Heart left ventricle (tissue), 16 donors: Measurements from ENCODE around the gene B4GAT1. TPM values are rescaled to one million over a fixed set of nuclear protein-coding genes. Genes with fewer than 3 reads are reported as not detected.

Experiments used
- ATAC-seq, 4 donors: fragments of 200-7000 bp; cut with Tn5 transposase; one replicate each; pipeline ENCODE4 v1.9.1; 2020 to 2022; ENCODE audit warnings: moderate library complexity in 4 of 4, mild to moderate bottlenecking in 3 of 4, moderate number of reproducible peaks in 1 of 4
- DNase-seq, 5 donors: peaks; one replicate each; pipeline ENCODE4 v3.0.0-alpha.2; 2020
- H3K27ac ChIP-seq, 12 donors: fragments of 200-600 bp; sonication (generic) in 4 of 12; one replicate each; pipeline versions ENCODE4 v1.5.0 to v1.8.0; 2016 to 2022; ENCODE audit warnings: mild to moderate bottlenecking in 2 of 12
- H3K27me3 ChIP-seq, 9 donors: fragments of 200-600 bp; sonication (generic) in 2 of 9; one replicate each; pipeline versions ENCODE4 v1.5.1 to v1.8.0; 2016 to 2022; ENCODE audit warnings: mild to moderate bottlenecking in 3 of 9
- H3K36me3 ChIP-seq, 9 donors: fragments of 200-600 bp; sonication (generic) in 2 of 9; one replicate each; pipeline versions ENCODE4 v1.5.0 to v1.8.0; 2018 to 2022; ENCODE audit warnings: mild to moderate bottlenecking in 2 of 9
- H3K4me1 ChIP-seq, 12 donors: fragments of 200-600 bp; sonication (generic) in 4 of 12; one replicate each; pipeline versions ENCODE4 v1.5.0 to v1.8.0; 2016 to 2022; ENCODE audit warnings: mild to moderate bottlenecking in 3 of 12
- H3K4me3 ChIP-seq, 12 donors: fragments of 200-600 bp; sonication (generic) in 4 of 12; one replicate each; pipeline versions ENCODE4 v1.5.0 to v1.8.0; 2017 to 2022; ENCODE audit warnings: mild to moderate bottlenecking in 9 of 12, moderate library complexity in 4 of 12
- H3K9me3 ChIP-seq, 12 donors: fragments of 200-600 bp; sonication (generic) in 4 of 12; one replicate each; pipeline versions ENCODE4 v1.5.0 to v1.8.0; 2016 to 2022; ENCODE audit warnings: mild to moderate bottlenecking in 1 of 12
- CTCF ChIP-seq, 12 donors: fragments of 200-600 bp; sonication (generic) in 4 of 12; IDR thresholded peaks; one replicate each; pipeline versions ENCODE4 v1.5.0 to v1.8.0; 2018 to 2022; ENCODE audit warnings: antibody characterized with exemption in 12 of 12, mild to moderate bottlenecking in 5 of 12
- POLR2A ChIP-seq, 2 donors: fragments of 450-650 bp; IDR thresholded peaks; one replicate each; pipeline ENCODE4 v1.6.1; 2017; ENCODE audit warnings: antibody characterized with exemption in 2 of 2, mild to moderate bottlenecking in 2 of 2, moderate library complexity in 2 of 2
- WGBS, 4 donors: extraction: QIAGEN DNeasy Blood & Tissue Kit in 2 of 4; methylation state at CpG; one replicate each; pipeline versions ENCODE4 v1.1.5 to v1.1.7; 2013 to 2018; 5-methylcytosine and 5-hydroxymethylcytosine counted together
- intact Hi-C, 10 donors: fragments of 100-400 bp; cut with DNase I; formaldehyde crosslinking; loops; one replicate each; pipeline versions ENCODE4 v1.11.1 to v1.14.2; 2022
- polyA plus RNA-seq, 2 donors: library from polyadenylated mRNA; stranded (reverse); fragments of 200-250 nt; gene quantifications; one replicate each; pipeline ENCODE4 v1.2.3, GENCODE V29; 2013
- total RNA-seq, 9 donors: library from RNA; depleted of rRNA in 2 of 9; stranded (reverse); fragments of >200 nt in 2 of 9; fragmentation: NEBNext Ultra II Directional in 3 of 9; extraction: Animal tissue kit (Norgen Biotek cat#: 25700) in 3 of 9; gene quantifications; one replicate each; pipeline versions ENCODE4 v1.1.0 to v1.2.4, GENCODE V29; 2016 to 2023
- donor health status: ischemic (EF 13 %, LVEDD 7.1; RV severe dilation, severe dysfunction).
- donor health status: healthy with polysubstance abuse.
- donor health status: DM: no; HTN: yes; CAD: no.
- donor health status: DM: no; HTN: no; CAD: no.
- donor health status: ischemic (EF 25% LVEDD 6.9; RV normal size, moderate dysfunction).
- donor health status: ischemic (EF 25% LVEDD 5.7; RV mildly dilated, moderate dysfunction).
- donor health status: healthy.
- donor health status: DM: yes; HTN: yes; CAD: no.
- donor health status: ischemic (EF 35%, LVEDD 5.7; RV mildly dilated, moderate dysfunction).
- donor health status: nonischemic (EF 11% LVEDD 7.7; RV severe dilation, severe dysfunction).
- donor health status: DM: yes; HTN: yes; CAD: no.
- donor health status: PGD.
- donor health status: ischemic (EF 29% LVEDD 5.4; RV normal size, mild dysfunction).
- donor health status: nonischemic (EF 23%, LVEDD 6.1; RV moderate dilation, normal function).

Gene B4GAT1
- total and polyA plus RNA-seq, 11 donors, result 37.2 to 109 (median 52.3) TPM

GRCh38 chr11:66309475-66309874, 38.0 kb downstream of the B4GAT1 start:
- no peaks in the 10 kb centered on the region for H3K36me3 ChIP-seq
- H3K4me3 ChIP-seq, result no peak overlapping the region
- H3K27me3 ChIP-seq, result no peaks in the 10 kb centered on the region
- TF ChIP-seq CTCF (IDR thresholded peaks at IDR 0.05), result no peak
- no peak for TF ChIP-seq POLR2A (IDR thresholded peaks at IDR 0.05)
- intact Hi-C loops, result loop anchor here in 2 of 10 donors (5.0 kb wide), 1 partner anchor 33 kb away; no protein-coding TSS in a partner anchor
- no peaks in the 10 kb centered on the region for H3K9me3 ChIP-seq
- no peak for ATAC-seq
- H3K27ac ChIP-seq, result no peak overlapping the region
- peaks cover 0 to 19% (median 9%) of the 10 kb centered on the region in 12 donors for H3K4me1 ChIP-seq
- no peak for DNase-seq
- 44 to 48% (median 45%) methylated on average over 3 of the region's 3 CpGs for WGBS, 4 donors

DNA sequence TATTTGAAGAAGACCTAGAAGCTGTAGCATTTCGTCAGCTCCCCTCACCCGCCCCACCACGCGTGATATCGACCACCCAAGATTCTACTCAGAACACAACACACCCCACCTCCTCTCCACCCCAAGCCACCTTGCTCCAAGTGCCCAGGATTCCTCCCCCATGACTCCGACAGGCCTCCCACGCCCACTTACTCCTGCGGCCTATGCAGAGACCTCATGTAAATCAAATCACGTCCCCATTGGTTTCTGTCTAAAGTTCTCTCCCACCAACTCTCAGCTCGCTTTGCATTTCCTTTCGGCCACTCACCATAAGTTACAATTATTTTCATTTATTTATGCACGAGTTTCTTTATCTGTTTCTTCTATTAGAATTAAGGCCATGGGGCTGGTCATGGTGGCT, 44.8 kb downstream of the B4GAT1 start:
- Histone ChIP-seq H3K27ac (no peak overlapping the region), H3K4me1 (no peaks in the 10 kb centered on the region), H3K27me3 (no peaks in the 10 kb centered on the region), H3K4me3 (no peak overlapping the region), H3K36me3 (no peaks in the 10 kb centered on the region), H3K9me3 (no peaks in the 10 kb centered on the region)
- intact Hi-C loops, result no loop called here
- DNase-seq (peak in 1 of 5 donors; percentile 26), ATAC-seq (no peak)
- WGBS, 4 donors, result 82 to 88% (median 85%) methylated on average over 12 of the region's 12 CpGs
- no peak for TF ChIP-seq CTCF (IDR thresholded peaks at IDR 0.05)
- no peak for TF ChIP-seq POLR2A (IDR thresholded peaks at IDR 0.05)

- 30 to 56% (median 42%) methylated on average over 3 of the region's 3 CpGs for WGBS, 4 donors
- Histone ChIP-seq H3K4me1 (no peaks in the 10 kb centered on the region), H3K9me3 (no peaks in the 10 kb centered on the region), H3K36me3 (no peaks in the 10 kb centered on the region), H3K27me3 (peaks cover 0 to 17% (median 3%) of the 10 kb centered on the region in 9 donors), H3K27ac (no peak overlapping the region), H3K4me3 (no peak overlapping the region)
- TF ChIP-seq CTCF (IDR thresholded peaks at IDR 0.05) (no peak), POLR2A (IDR thresholded peaks at IDR 0.05) (no peak)
- DNase-seq (peak in 1 of 5 donors; percentile 20), ATAC-seq (peak; percentile 23 to 56 (median 53))
- intact Hi-C loops, result no loop called here
Observed at GRCh38 chr11:66299186-66299585, 48.2 kb downstream of the B4GAT1 start.

GRCh38 chr11:66297610-66298009, 49.8 kb downstream of the B4GAT1 start:
- Histone ChIP-seq H3K27ac (no peak overlapping the region), H3K4me1 (no peaks in the 10 kb centered on the region), H3K4me3 (no peak overlapping the region), H3K27me3 (peaks cover 0 to 32% (median 17%) of the 10 kb centered on the region in 9 donors), H3K36me3 (no peaks in the 10 kb centered on the region), H3K9me3 (no peaks in the 10 kb centered on the region)
- intact Hi-C loops, result no loop called here
- no peak for DNase-seq
- TF ChIP-seq POLR2A (IDR thresholded peaks at IDR 0.05), result no peak
- no peak for TF ChIP-seq CTCF (IDR thresholded peaks at IDR 0.05)
- 42 to 56% (median 49%) methylated on average over 8 of the region's 8 CpGs for WGBS, 4 donors
- ATAC-seq, result no peak

Other genes with a start within 250 kb of the B4GAT1 start
- gene KLC2, start 89.9 kb downstream of the B4GAT1 start, total RNA-seq, result 10 to 100 TPM; 24.7 to 78.5 (median 34.0) TPM
- 10 to 100 TPM; 49.9 to 65.8 TPM for gene KLC2, start 89.9 kb downstream of the B4GAT1 start, polyA plus RNA-seq
- gene RAB1B, start 79.0 kb downstream of the B4GAT1 start, total RNA-seq, result 100 to 1,000 TPM; 111 to 149 (median 128) TPM
- 100 to 1,000 TPM; 161 to 178 TPM for gene RAB1B, start 79.0 kb downstream of the B4GAT1 start, polyA plus RNA-seq
- gene CNIH2, start 69.5 kb downstream of the B4GAT1 start, total RNA-seq, result under 1 TPM in 2 of 9 donors, not detected in 7; 0.25 to 0.40 TPM
- under 1 TPM in 1 of 2 donors, not detected in 1; 0.08 TPM for gene CNIH2, start 69.5 kb downstream of the B4GAT1 start, polyA plus RNA-seq
- gene YIF1A, start 58.5 kb downstream of the B4GAT1 start, total RNA-seq, result 10 to 100 TPM; 41.6 to 93.0 (median 65.3) TPM
- gene YIF1A, start 58.5 kb downstream of the B4GAT1 start, polyA plus RNA-seq, result 100 to 1,000 TPM in 1 of 2 donors, 10 to 100 TPM in 1; 49.9 to 136 TPM
- 1 to 10 TPM in 1 of 9 donors, under 1 TPM in 3, not detected in 5; 0.09 to 7.9 (median 0.18) TPM for gene TMEM151A, start 55.7 kb downstream of the B4GAT1 start, total RNA-seq
- under 1 TPM; 0.08 TPM for gene TMEM151A, start 55.7 kb downstream of the B4GAT1 start, polyA plus RNA-seq
- 10 to 100 TPM in 5 of 9 donors, 1 to 10 TPM in 4; 6.5 to 33.1 (median 11.8) TPM for gene CD248, start 30.6 kb downstream of the B4GAT1 start, total RNA-seq
- gene CD248, start 30.6 kb downstream of the B4GAT1 start, polyA plus RNA-seq, result 10 to 100 TPM in 1 of 2 donors, 1 to 10 TPM in 1; 6.0 to 19.9 TPM
- gene RIN1, start 11.2 kb downstream of the B4GAT1 start, total RNA-seq, result 1 to 10 TPM in 8 of 9 donors, under 1 TPM in 1; 0.99 to 5.2 (median 1.5) TPM
- gene RIN1, start 11.2 kb downstream of the B4GAT1 start, polyA plus RNA-seq, result 1 to 10 TPM; 1.3 to 2.9 TPM
- gene BRMS1, start 2.5 kb downstream of the B4GAT1 start, total RNA-seq, result 10 to 100 TPM in 8 of 9 donors, 1 to 10 TPM in 1; 9.7 to 39.2 (median 16.5) TPM
- gene BRMS1, start 2.5 kb downstream of the B4GAT1 start, polyA plus RNA-seq, result 10 to 100 TPM; 24.7 to 77.4 TPM
- 10 to 100 TPM in 6 of 9 donors, 1 to 10 TPM in 3; 6.8 to 30.9 (median 13.1) TPM for gene SLC29A2, start 24.1 kb upstream of the B4GAT1 start, total RNA-seq
- 10 to 100 TPM; 18.2 to 29.7 TPM for gene SLC29A2, start 24.1 kb upstream of the B4GAT1 start, polyA plus RNA-seq
- under 1 TPM in 1 of 9 donors, not detected in 8; 0.75 TPM for gene NPAS4, start 73.4 kb upstream of the B4GAT1 start, total RNA-seq
- gene NPAS4, start 73.4 kb upstream of the B4GAT1 start, polyA plus RNA-seq, result under 1 TPM in 1 of 2 donors, not detected in 1; 0.04 TPM
- 10 to 100 TPM; 38.9 to 56.9 (median 47.4) TPM for gene MRPL11, start 91.2 kb upstream of the B4GAT1 start, total RNA-seq
- 10 to 100 TPM; 48.9 to 62.8 TPM for gene MRPL11, start 91.2 kb upstream of the B4GAT1 start, polyA plus RNA-seq
- gene PELI3, start 119.3 kb upstream of the B4GAT1 start, total RNA-seq, result 10 to 100 TPM in 3 of 9 donors, 1 to 10 TPM in 6; 7.2 to 26.2 (median 8.0) TPM
- gene PELI3, start 119.3 kb upstream of the B4GAT1 start, polyA plus RNA-seq, result 1 to 10 TPM; 5.8 to 9.2 TPM
- gene DPP3, start 132.8 kb upstream of the B4GAT1 start, total RNA-seq, result 10 to 100 TPM in 6 of 9 donors, 1 to 10 TPM in 3; 6.2 to 43.1 (median 14.9) TPM
- gene DPP3, start 132.8 kb upstream of the B4GAT1 start, polyA plus RNA-seq, result 10 to 100 TPM in 1 of 2 donors, 1 to 10 TPM in 1; 6.4 to 35.5 TPM
- gene BBS1, start 163.0 kb upstream of the B4GAT1 start, total RNA-seq, result 10 to 100 TPM; 15.8 to 51.8 (median 18.7) TPM
- 10 to 100 TPM; 11.0 to 11.9 TPM for gene BBS1, start 163.0 kb upstream of the B4GAT1 start, polyA plus RNA-seq
- gene ZDHHC24, start 198.4 kb upstream of the B4GAT1 start, total RNA-seq, result 10 to 100 TPM in 2 of 9 donors, 1 to 10 TPM in 7; 5.3 to 13.2 (median 6.7) TPM
- gene ZDHHC24, start 198.4 kb upstream of the B4GAT1 start, polyA plus RNA-seq, result 1 to 10 TPM; 5.1 to 6.5 TPM
- gene ACTN3, start 199.3 kb upstream of the B4GAT1 start, total RNA-seq, result not detected
- under 1 TPM; 0.01 to 0.04 TPM for gene ACTN3, start 199.3 kb upstream of the B4GAT1 start, polyA plus RNA-seq
- 10 to 100 TPM; 34.6 to 76.4 (median 52.8) TPM for gene CTSF, start 221.0 kb upstream of the B4GAT1 start, total RNA-seq
- 10 to 100 TPM; 17.7 to 23.3 TPM for gene CTSF, start 221.0 kb upstream of the B4GAT1 start, polyA plus RNA-seq
- under 1 TPM; 0.14 to 0.63 (median 0.36) TPM for gene CCDC87, start 245.4 kb upstream of the B4GAT1 start, total RNA-seq
- gene CCDC87, start 245.4 kb upstream of the B4GAT1 start, polyA plus RNA-seq, result under 1 TPM; 0.15 to 0.18 TPM
- 10 to 100 TPM; 13.9 to 26.7 (median 19.1) TPM for gene CCS, start 245.6 kb upstream of the B4GAT1 start, total RNA-seq
- 10 to 100 TPM; 20.2 to 41.1 TPM for gene CCS, start 245.6 kb upstream of the B4GAT1 start, polyA plus RNA-seq